ENCODE data around the gene ISM2. TPM values are rescaled to one million over a fixed set of nuclear protein-coding genes. Genes with fewer than 3 reads are reported as not detected.

The ISM2 gene
- polyA plus RNA-seq, 4 donors = 0.01 to 0.03 TPM; not detected in 2

- Histone ChIP-seq H3K27me3 (ENCODE audit: control insufficient read depth in 3 of 3, insufficient read depth in 3 of 3, low read length in 3 of 3) (peaks cover 3 to 27% (median 17%) of the 10 kb centered on the region in 3 donors), H3K9me3 (ENCODE audit: control insufficient read depth in 2 of 2, insufficient read depth in 1 of 2, low read depth in 1 of 2, low read length in 1 of 2) (peaks cover 0 to 9% of the 10 kb centered on the region in 2 donors), H3K4me3 (ENCODE audit: low read depth in 1 of 3, low read length in 3 of 3) (no peak overlapping the region), H3K4me1 (ENCODE audit: control insufficient read depth in 3 of 3, insufficient read depth in 2 of 3, low read depth in 1 of 3, low read length in 2 of 3) (no peaks in the 10 kb centered on the region), H3K27ac (ENCODE audit: low read depth in 1 of 3, low read length in 2 of 3) (no peak overlapping the region), H3K36me3 (ENCODE audit: control insufficient read depth in 3 of 3, insufficient read depth in 2 of 3, low read depth in 1 of 3, low read length in 3 of 3) (peaks cover 0 to 2% (median 0%) of the 10 kb centered on the region in 3 donors)
- 67 to 77% (median 68%) methylated on average over 11 of the region's 11 CpGs for WGBS, 3 donors
- DNase-seq = no peak
- FAIRE-seq = no peak
Measured at GRCh38 chr14:77502109-77502782, 3.6 kb upstream of the ISM2 start.

GRCh38 chr14:77498984-77499527 lies 440 bp upstream of the ISM2 start:
- WGBS, 3 donors = 2 to 3% (median 3%) methylated on average over 34 to 53 of the region's 53 CpGs
- peak overlapping the region in 2 of 3 donors; percentile 37 to 59 for H3K4me3 ChIP-seq (ENCODE audit: low read depth in 1 of 3, low read length in 3 of 3)
- H3K27ac ChIP-seq (ENCODE audit: low read depth in 1 of 3, low read length in 2 of 3) = no peak overlapping the region
- peaks cover 3 to 28% (median 17%) of the 10 kb centered on the region in 3 donors for H3K27me3 ChIP-seq (ENCODE audit: control insufficient read depth in 3 of 3, insufficient read depth in 3 of 3, low read length in 3 of 3)
- DNase-seq = peak; percentile 7 to 43
- no peak for FAIRE-seq
- peaks cover 0 to 9% of the 10 kb centered on the region in 2 donors for H3K9me3 ChIP-seq (ENCODE audit: control insufficient read depth in 2 of 2, insufficient read depth in 1 of 2, low read depth in 1 of 2, low read length in 1 of 2)
- no peaks in the 10 kb centered on the region for H3K36me3 ChIP-seq (ENCODE audit: control insufficient read depth in 3 of 3, insufficient read depth in 2 of 3, low read depth in 1 of 3, low read length in 3 of 3)
- no peaks in the 10 kb centered on the region for H3K4me1 ChIP-seq (ENCODE audit: control insufficient read depth in 3 of 3, insufficient read depth in 2 of 3, low read depth in 1 of 3, low read length in 2 of 3)

GRCh38 chr14:77495334-77495733 lies 3.3 kb downstream of the ISM2 start:
- Histone ChIP-seq H3K4me3 (ENCODE audit: low read depth in 1 of 3, low read length in 3 of 3) (no peak overlapping the region), H3K36me3 (ENCODE audit: control insufficient read depth in 3 of 3, insufficient read depth in 2 of 3, low read depth in 1 of 3, low read length in 3 of 3) (no peaks in the 10 kb centered on the region), H3K9me3 (ENCODE audit: control insufficient read depth in 2 of 2, insufficient read depth in 1 of 2, low read depth in 1 of 2, low read length in 1 of 2) (no peaks in the 10 kb centered on the region), H3K4me1 (ENCODE audit: control insufficient read depth in 3 of 3, insufficient read depth in 2 of 3, low read depth in 1 of 3, low read length in 2 of 3) (no peaks in the 10 kb centered on the region), H3K27ac (ENCODE audit: low read depth in 1 of 3, low read length in 2 of 3) (no peak overlapping the region), H3K27me3 (ENCODE audit: control insufficient read depth in 3 of 3, insufficient read depth in 3 of 3, low read length in 3 of 3) (peaks cover 3 to 24% (median 17%) of the 10 kb centered on the region in 3 donors)
- FAIRE-seq (no peak), DNase-seq (no peak)
- 70 to 91% (median 79%) methylated on average over 7 of the region's 7 CpGs for WGBS, 3 donors

DNA sequence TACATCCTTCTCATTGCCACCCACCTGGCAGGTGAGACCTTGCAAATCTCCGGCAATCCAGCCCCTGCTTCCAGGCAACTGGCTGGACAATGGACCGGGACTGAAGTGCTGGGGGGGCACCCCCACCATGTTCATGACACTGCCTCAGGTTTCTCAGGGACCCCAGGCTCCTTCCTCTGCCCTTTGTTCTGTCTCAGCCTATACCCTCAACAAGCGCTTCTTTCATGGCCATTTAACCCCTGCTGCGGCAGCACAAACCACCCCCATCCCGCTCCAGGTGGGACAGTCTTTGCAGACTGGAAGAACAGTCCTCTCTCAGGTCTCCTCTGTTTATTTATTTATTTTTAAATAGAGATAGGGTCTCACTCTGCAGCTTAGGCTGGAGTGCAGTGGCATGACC lies 7.6 kb downstream of the ISM2 start:
- Histone ChIP-seq H3K9me3 (ENCODE audit: control insufficient read depth in 2 of 2, insufficient read depth in 1 of 2, low read depth in 1 of 2, low read length in 1 of 2) (no peaks in the 10 kb centered on the region), H3K4me3 (ENCODE audit: low read depth in 1 of 3, low read length in 3 of 3) (no peak overlapping the region), H3K4me1 (ENCODE audit: control insufficient read depth in 3 of 3, insufficient read depth in 2 of 3, low read depth in 1 of 3, low read length in 2 of 3) (no peaks in the 10 kb centered on the region), H3K27ac (ENCODE audit: low read depth in 1 of 3, low read length in 2 of 3) (no peak overlapping the region), H3K36me3 (ENCODE audit: control insufficient read depth in 3 of 3, insufficient read depth in 2 of 3, low read depth in 1 of 3, low read length in 3 of 3) (no peaks in the 10 kb centered on the region), H3K27me3 (ENCODE audit: control insufficient read depth in 3 of 3, insufficient read depth in 3 of 3, low read length in 3 of 3) (no peaks in the 10 kb centered on the region)
- FAIRE-seq = no peak
- WGBS, 3 donors = 88 to 93% (median 89%) methylated on average over 5 of the region's 5 CpGs
- DNase-seq = no peak

GRCh38 chr14:77490347-77490986 lies 8.1 kb downstream of the ISM2 start:
- Histone ChIP-seq H3K9me3 (ENCODE audit: control insufficient read depth in 2 of 2, insufficient read depth in 1 of 2, low read depth in 1 of 2, low read length in 1 of 2) (no peaks in the 10 kb centered on the region), H3K4me3 (ENCODE audit: low read depth in 1 of 3, low read length in 3 of 3) (no peak overlapping the region), H3K27me3 (ENCODE audit: control insufficient read depth in 3 of 3, insufficient read depth in 3 of 3, low read length in 3 of 3) (no peaks in the 10 kb centered on the region), H3K36me3 (ENCODE audit: control insufficient read depth in 3 of 3, insufficient read depth in 2 of 3, low read depth in 1 of 3, low read length in 3 of 3) (no peaks in the 10 kb centered on the region), H3K4me1 (ENCODE audit: control insufficient read depth in 3 of 3, insufficient read depth in 2 of 3, low read depth in 1 of 3, low read length in 2 of 3) (no peaks in the 10 kb centered on the region), H3K27ac (ENCODE audit: low read depth in 1 of 3, low read length in 2 of 3) (no peak overlapping the region)
- no peak for FAIRE-seq
- DNase-seq = no peak
- WGBS, 3 donors = 88 to 90% (median 90%) methylated on average over 8 of the region's 8 CpGs

- Histone ChIP-seq H3K36me3 (ENCODE audit: control insufficient read depth in 3 of 3, insufficient read depth in 2 of 3, low read depth in 1 of 3, low read length in 3 of 3) (no peaks in the 10 kb centered on the region), H3K4me1 (ENCODE audit: control insufficient read depth in 3 of 3, insufficient read depth in 2 of 3, low read depth in 1 of 3, low read length in 2 of 3) (no peaks in the 10 kb centered on the region), H3K9me3 (ENCODE audit: control insufficient read depth in 2 of 2, insufficient read depth in 1 of 2, low read depth in 1 of 2, low read length in 1 of 2) (no peaks in the 10 kb centered on the region), H3K27me3 (ENCODE audit: control insufficient read depth in 3 of 3, insufficient read depth in 3 of 3, low read length in 3 of 3) (no peaks in the 10 kb centered on the region), H3K27ac (ENCODE audit: low read depth in 1 of 3, low read length in 2 of 3) (no peak overlapping the region), H3K4me3 (ENCODE audit: low read depth in 1 of 3, low read length in 3 of 3) (no peak overlapping the region)
- FAIRE-seq (no peak), DNase-seq (no peak)
- WGBS, 3 donors = 90 to 95% (median 91%) methylated on average over 6 of the region's 6 CpGs
Measured at GRCh38 chr14:77489041-77489440, 9.6 kb downstream of the ISM2 start.

- H3K27ac ChIP-seq (ENCODE audit: low read depth in 1 of 3, low read length in 2 of 3) = no peak overlapping the region
- no peaks in the 10 kb centered on the region for H3K36me3 ChIP-seq (ENCODE audit: control insufficient read depth in 3 of 3, insufficient read depth in 2 of 3, low read depth in 1 of 3, low read length in 3 of 3)
- WGBS, 3 donors = 82 to 90% (median 84%) methylated on average over 7 of the region's 7 CpGs
- FAIRE-seq (no peak), DNase-seq (no peak)
- H3K4me1 ChIP-seq (ENCODE audit: control insufficient read depth in 3 of 3, insufficient read depth in 2 of 3, low read depth in 1 of 3, low read length in 2 of 3) = no peaks in the 10 kb centered on the region
- H3K9me3 ChIP-seq (ENCODE audit: control insufficient read depth in 2 of 2, insufficient read depth in 1 of 2, low read depth in 1 of 2, low read length in 1 of 2) = no peaks in the 10 kb centered on the region
- no peaks in the 10 kb centered on the region for H3K27me3 ChIP-seq (ENCODE audit: control insufficient read depth in 3 of 3, insufficient read depth in 3 of 3, low read length in 3 of 3)
- no peak overlapping the region for H3K4me3 ChIP-seq (ENCODE audit: low read depth in 1 of 3, low read length in 3 of 3)
Measured at GRCh38 chr14:77488558-77488957, 10.1 kb downstream of the ISM2 start.

GRCh38 chr14:77485901-77486678 lies 12.5 kb downstream of the ISM2 start:
- H3K27ac ChIP-seq (ENCODE audit: low read depth in 1 of 3, low read length in 2 of 3) = no peak overlapping the region
- DNase-seq (no peak), FAIRE-seq (no peak)
- H3K9me3 ChIP-seq (ENCODE audit: control insufficient read depth in 2 of 2, insufficient read depth in 1 of 2, low read depth in 1 of 2, low read length in 1 of 2) = no peaks in the 10 kb centered on the region
- H3K4me3 ChIP-seq (ENCODE audit: low read depth in 1 of 3, low read length in 3 of 3) = no peak overlapping the region
- no peaks in the 10 kb centered on the region for H3K4me1 ChIP-seq (ENCODE audit: control insufficient read depth in 3 of 3, insufficient read depth in 2 of 3, low read depth in 1 of 3, low read length in 2 of 3)
- no peaks in the 10 kb centered on the region for H3K36me3 ChIP-seq (ENCODE audit: control insufficient read depth in 3 of 3, insufficient read depth in 2 of 3, low read depth in 1 of 3, low read length in 3 of 3)
- WGBS, 3 donors = 89 to 92% (median 89%) methylated on average over 7 of the region's 7 CpGs
- H3K27me3 ChIP-seq (ENCODE audit: control insufficient read depth in 3 of 3, insufficient read depth in 3 of 3, low read length in 3 of 3) = no peaks in the 10 kb centered on the region
